Activated CD8-positive, alpha-beta memory T cell treated with anti-CD3 and anti-CD28 coated beads, Interleukin-2, amount 50 U/mL, for 4 hours (primary cell): ENCODE measurements around the gene TEX48.

Experiments
- DNase-seq: peaks from one replicate; pipeline ENCODE4 v3.0.0-alpha.2; 2020

The TEX48 gene, protein sequence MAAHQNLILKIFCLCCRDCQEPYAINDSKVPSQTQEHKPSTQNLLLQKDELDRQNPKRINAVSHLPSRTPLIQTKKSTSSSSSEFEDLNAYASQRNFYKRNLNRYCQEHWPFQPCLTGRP

DNA sequence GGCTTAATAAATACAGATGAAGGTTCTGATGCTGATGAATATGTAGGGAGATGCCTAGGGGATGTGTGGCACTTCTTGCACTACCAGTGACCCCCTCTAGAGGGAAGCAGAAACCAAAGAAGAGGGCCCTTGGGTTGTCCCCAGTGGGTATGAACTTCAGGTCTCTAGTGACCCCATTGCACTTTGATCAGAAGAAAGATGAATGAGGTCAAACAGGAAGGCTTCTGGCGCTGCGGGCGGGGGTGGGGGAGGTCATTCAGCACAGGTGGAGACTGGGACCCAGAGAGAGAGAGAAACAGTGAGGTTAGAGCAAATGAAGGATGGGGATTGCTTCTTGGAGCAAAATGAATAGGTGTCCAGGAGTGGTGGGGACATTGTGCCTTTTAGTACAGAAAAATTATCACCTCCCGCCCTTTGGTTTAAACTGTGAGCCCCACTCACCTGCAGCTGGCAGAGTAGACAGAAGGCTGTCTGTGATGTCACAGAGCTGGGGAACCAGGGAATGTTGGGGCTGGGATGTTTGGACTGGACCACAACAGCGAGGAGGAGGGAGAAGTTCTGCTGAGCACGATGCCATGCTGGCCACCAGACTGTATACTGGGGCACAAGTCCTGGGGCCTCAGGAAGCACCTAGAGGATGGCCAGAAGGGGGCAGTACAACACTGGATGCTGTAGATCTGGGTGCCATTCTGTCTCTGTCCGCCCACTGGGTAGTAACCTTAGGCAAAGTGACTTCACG, at the start of gene TEX48:
Gene TEX48 (minus strand): TSS at position 599 of the 739 bp plus-strand sequence. CDS start 10,469 bp downstream, outside the sequence.
- peak; percentile 74 for DNase-seq

DNA sequence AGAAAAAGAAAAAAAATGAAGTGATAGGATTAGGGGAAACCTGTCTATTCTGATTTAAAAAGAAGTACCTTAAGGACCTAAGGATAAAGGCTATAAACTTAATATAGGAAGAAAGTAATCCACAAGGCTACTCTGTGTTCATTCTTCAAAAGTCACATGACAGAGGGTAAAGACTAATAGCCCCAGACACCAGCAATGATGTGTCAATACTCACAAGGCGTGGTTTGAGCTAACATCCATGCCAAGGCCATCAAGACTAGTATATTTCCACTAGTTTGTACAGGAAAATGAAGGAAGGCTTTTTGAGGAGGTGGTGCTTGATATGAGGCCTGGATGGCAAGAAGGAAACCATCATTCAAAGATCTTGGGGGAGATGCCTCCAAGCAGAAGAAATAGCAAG, 49.7 kb upstream of the TEX48 start:
- DNase-seq = no peak

DNA sequence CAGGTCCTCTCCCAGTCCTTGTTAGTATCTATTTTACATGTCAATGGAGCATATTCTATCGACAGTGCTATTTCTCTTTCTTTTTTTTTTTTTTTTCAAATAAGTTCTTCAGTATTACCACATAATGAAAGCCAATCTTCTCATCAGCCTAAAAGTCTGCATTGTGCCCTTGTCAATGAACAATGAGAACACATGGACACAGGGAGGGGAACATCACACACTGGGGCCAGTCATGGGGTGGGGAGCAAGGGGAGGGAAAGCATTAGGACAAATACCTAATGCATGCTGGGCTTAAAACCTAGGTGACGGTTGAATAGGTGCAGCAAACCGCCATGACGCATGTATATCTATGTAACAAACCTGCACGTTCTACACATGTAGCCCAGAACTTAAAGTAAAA, 47.7 kb upstream of the TEX48 start:
- no peak for DNase-seq

DNA sequence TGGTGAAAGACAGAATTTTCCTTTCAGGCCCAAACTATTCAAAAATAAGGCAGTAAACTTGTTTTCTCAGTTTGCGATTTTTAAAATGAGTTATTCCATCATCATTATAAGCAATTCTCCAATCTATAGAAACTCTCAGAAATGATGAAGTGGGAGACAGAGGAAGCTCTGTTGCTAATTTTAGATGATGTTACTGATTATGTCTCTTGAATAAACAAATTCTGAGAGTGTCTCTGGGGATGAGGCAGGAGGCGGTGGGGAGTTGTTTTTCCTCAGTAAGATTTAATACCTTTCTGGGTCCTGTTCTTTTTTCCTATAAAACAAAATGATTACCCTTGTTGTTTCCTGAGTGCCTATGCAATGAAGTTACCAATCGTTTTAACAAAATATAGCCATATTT, 43.9 kb upstream of the TEX48 start:
- DNase-seq = no peak

DNA sequence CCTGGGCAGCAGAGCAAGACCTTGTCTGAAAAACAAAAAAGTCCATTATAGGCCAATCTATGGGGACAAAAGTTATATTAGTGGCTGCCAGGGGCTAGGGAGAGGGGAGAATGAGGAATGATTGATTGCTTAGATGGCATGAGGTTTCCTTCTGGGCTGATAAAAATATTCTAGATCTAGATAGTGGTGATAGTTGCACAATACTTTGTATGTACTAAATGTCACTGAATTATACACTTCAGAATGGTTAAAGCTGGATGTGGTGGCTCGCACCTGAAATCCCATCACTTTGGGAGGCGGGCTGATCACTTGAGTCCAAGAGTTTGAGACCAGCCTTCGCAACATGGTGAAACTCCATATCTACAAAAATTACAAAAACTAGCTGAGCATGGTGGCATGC, 42.8 kb upstream of the TEX48 start:
- no peak for DNase-seq

DNA sequence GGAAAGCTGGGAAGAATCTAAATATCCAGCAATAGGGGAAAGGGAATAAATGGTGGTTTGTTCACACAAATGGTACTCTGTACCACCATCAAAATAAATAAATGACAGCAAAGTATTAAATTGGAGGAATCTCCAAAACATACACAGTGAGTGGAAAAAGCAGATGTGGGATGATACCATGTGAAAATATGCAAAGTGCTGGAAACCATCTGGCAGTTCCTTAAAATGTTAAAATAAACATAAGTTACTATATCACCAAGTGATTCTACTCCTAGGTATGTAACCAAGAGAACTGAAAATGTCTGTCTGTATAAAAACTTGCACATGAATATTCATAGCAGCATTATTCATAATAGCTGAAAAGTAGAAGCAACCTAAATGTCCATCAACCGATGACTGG, 41.9 kb upstream of the TEX48 start:
- DNase-seq = no peak

DNA sequence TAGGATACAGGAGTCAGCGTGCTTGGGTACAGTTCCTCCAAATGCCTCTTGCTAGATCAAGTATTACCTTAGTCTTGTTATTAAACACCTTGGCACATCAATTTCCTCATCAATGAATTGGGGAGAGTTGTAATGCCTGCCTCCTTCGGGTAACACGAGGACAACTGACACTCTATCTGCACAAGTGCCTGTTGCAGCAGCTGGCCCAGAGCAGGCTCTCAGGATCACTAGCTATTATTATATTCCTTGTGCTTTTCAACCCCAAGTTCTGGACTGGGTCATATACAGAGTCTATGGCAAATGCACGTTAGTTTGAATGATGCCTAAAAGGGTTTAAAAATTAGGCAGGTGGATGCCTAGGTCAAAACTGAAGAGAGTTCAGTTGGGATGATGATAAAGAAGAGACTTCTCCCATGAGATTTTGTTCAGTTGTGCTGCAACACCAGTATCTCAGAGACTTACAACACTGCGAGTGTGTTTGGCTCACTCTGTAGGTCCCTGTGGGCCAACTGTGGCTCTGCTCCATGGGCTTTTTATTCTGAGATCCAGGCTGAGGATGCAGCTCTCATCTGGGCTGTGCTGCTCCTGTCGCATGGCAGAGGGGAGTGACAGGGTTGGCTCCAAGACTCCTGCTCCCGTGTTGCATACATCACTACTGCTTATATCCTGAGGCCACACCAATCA, 41.1 kb upstream of the TEX48 start:
- no peak for DNase-seq

DNA sequence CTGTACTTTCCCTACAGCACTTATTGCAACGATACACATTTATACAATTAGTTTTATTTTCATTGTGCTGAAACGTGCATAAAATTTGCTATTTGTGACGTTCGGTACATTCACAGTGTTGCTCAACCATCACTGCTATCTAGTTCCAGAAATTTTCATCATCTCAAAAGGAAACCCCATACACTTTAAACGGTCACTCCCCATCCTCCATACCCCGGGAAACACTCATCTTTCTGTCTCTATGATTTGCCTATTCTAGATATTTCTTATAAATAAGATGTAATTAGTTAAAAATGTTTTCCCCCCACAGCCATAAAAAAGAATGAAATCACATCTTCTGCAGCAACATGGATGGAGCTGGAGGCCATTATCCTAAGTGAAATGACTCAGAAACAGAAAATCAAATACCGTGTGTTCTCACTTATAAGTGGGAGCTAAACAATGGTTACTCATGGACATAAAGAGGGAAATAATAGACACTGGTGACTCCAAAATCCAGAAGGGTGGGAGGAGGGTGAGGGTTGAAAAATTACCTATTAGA, 40.2 kb upstream of the TEX48 start:
- no peak for DNase-seq

DNA sequence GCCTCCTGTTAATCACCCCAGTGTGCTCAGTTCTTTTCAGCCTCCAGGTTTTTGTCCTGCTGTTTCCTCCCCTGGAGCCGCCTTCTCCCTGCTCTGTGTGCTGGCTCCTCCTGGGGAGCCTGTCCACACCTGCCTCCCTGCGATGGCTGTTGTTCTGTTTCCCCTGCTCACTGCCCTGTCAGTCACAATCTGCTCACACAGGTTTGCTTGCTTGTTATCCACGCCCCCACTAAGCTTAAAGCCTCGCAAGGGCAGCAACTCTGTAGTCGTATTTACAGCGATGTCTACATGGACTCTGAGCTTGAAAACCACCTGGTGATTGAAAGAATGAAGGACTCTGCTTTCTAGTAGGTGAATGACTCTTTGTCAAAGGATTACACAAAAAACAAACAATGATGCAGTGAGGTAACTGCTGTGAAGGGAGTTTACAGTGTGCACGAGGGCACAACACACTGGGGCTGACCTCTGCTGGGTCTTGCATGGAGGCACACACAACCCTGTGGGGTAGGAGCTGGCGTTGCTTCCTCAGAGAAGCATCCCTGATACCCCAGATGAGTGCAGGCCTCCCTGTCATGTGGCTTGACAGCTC, 39.6 kb upstream of the TEX48 start:
- no peak for DNase-seq

DNA sequence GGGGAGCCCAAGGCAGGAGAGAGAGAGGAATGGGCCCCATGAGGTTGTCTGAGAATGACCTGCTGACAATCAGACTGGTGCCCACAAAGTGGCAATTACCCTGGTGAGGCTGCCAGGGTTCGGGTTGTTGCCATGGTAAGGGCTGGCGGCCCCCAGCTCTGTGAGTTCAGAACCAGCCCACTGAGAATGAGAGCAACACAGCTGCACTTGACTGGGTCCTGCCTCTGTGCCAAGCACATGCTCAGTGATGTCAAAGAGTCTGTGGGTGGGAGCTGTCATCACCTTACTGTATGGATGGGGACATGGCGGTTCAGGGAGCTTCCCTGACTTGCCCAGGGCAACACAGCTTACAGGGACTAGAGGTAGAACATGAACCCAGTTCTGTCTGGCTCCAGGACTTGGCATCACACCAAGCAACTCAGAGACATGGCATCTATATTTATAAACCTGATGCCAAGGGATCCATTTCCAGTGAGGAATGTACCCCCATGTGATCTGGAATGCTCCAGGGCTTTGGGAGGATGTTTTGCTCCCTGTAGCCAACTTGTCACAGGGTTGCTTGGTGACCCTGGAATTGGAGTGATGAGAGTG, 38.2 kb upstream of the TEX48 start:
- no peak for DNase-seq

DNA sequence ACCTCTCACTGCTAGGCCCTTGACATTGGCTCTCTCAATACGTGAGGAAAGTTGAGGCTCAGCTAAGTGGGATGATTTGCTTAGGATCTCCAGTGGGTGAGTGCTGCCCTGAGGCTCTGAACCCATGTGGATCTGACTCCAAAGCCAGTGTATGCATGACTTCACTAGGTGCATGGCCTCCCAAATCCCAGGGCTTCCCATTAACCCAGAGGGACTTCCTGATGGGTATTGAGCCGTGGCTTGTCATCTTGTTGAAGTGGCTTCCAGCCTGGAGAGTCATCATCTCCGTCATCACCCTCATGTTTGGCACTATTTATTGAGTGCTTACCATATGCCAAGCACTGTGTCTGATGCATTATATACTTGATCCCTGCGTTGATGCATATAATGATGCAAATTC, 37.3 kb upstream of the TEX48 start:
- no peak for DNase-seq

DNA sequence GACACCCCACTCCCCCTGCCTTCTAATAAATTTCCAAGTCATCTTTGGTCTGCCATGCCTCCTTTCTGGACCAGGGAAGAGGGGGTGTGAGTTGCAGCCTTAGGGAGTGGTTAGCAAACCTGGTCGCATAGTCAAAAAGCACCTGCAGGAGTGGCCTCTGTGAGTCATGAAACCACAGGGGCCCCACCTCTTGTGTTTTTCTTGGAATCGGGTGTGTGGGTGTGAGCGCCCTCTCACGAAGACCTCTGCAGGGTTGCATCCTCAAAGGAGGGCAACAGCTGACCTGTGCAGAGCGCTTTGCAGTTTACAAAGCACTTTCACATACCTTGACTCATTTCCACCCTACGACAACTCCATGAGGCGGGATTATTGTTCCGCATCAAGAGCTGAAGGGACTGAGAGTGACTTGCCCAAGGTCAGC, 36.8 kb upstream of the TEX48 start:
- peak; percentile 74 for DNase-seq

DNA sequence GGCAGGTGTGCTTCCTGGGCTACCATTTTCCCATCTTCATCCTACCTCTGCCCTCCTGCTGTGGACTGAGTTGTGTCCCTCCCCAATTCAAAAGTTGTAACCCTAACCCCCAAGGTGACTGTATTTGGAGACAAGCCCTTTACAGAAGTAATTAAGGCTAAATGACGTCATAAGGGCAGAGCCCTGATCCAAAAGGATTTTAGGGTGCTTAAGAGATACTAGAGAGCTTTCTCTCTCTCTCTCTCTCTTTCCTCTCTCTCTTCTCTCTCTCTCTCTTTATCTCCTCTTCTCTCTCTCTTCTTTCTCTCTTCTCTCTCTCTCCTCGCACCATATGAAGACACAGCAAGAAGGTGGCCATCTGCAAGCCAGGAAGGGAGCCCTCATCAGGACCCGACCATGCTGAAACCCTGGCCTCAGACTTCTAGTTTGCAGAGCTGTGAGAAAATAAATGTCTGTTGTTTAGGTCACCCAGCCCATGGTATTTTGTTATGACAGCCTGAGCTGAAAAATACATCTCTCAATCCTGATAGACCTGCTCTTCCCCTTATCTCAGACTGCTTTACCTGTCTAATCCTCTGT, 36.0 kb upstream of the TEX48 start:
- no peak for DNase-seq

DNA sequence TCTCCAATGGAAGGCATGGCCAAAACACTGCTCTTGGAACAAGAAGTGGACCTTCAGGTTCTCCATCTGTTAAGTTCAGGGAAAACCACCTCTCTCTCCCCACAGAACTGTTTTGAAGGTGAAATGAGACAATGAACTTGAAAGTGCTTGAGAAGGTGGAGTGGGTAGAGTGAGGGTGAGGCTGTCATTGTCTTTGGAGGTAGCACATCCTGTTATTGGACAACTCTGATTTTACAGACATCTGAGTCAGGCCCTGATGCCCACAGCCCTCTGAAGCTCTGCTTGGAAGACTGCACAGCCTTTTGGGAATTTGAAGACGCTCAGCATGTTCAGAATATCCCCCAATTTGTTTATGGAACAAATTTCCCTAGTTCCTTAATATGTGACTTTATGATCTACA, 27.6 kb upstream of the TEX48 start:
- DNase-seq = no peak

DNA sequence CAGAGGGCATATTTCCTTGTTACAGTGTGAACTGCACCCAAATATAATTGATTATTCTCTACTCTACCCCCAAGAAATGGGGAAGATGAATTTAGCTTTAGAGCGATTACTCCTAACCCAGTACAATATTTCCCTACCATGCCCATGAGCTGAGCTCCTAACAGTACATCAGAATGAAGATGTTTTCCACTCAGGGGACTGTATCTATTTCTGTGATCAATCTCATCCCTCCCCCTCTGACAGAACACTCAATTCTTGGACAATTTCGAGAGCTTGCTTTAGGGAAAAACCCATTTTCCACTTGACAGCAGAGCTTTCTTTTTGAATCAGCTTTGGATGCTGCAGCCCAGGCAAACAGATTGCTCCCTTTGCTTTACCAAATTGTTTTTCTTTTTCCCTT, 24.7 kb upstream of the TEX48 start:
- no peak for DNase-seq

DNA sequence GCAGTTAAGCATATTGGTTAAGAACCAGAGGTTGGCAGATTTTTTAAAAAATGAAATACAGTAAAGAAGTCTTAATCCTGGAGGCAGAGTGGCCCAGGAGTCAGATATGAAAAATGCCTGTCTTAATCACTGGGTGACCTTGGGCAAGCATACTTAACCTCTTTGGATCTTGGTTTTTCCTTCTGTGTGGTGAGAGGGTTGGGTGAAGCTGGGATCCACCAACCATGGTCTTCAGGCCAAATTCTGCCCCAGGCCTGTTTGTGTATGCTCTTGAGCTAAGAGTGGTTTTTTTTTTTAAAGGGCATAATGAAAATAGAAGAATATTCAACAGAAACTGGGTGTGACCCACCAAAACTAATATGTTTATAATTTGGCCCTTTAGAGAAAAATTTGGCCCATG, 20.0 kb upstream of the TEX48 start:
- no peak for DNase-seq

DNA sequence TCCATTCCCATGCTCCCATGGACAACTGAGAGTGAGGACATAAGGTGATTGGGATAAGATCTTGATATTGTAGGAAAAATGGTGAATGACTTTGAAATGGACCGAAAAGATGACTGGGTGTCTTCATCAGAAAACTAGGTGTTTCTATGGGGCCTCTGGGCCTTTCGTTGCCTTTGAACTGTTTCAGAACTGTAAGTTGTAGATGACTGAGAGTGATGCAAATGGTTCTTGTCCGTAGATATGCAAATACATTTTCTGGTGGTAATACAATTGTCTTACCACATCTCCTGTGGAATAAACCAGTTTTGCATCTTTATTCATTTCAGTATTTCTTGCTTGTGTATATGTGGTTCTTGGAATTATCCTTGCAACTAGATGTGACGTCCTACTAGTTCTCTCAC, 16.0 kb upstream of the TEX48 start:
- DNase-seq = no peak

DNA sequence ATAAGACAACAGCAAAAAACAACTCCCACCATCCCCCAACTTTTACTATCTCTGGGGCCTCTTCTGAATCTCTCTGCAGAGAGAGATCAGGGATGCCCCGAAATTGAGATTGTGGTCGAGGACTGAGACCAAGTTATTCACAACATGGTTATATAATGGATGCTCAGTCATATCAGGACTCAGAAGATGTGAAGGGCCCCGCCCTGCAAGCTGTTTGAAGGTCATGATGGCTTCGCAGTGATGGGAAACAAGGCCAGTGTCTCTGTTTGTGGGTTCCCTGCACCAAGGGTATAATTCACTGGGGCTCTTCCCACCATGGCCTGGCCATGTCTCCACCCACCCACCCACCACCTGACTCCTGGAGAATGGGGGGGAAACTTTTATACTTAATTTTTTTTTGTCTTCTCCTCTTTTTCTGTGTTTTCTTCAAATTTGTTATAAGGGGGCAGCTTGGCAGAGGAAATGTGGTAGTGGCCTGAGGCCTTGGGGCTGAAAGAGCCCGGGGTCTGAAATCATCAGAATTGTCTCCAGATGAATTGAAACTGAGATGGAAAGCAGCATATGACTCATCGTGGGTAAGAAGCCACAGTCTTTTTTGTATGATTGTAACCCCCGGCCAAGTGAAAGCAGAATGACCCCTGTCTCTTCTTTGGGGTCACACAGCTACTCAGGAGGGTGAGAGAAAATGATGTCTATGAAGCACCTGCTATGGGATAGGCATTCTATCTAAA, 15.0 kb upstream of the TEX48 start:
- peak; percentile 25 for DNase-seq

DNA sequence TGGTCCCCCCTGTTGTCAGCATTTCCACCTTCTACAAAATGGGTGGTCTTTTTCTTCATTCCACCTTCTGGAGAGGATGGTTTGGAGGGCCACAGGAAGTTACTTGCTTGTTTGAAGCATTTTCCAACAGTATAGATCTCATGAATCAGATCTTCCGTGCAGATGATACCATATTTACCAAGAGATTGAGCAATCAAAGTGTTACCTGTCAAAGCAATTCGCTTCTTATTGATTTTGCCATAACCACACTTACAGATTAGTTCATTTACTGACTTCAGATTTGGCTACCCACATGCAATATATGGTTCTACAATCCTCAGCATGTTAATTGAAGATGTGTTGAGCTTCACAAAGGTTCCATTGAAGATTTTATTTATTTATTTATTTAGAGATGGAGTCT, 14.0 kb upstream of the TEX48 start:
- DNase-seq = no peak

DNA sequence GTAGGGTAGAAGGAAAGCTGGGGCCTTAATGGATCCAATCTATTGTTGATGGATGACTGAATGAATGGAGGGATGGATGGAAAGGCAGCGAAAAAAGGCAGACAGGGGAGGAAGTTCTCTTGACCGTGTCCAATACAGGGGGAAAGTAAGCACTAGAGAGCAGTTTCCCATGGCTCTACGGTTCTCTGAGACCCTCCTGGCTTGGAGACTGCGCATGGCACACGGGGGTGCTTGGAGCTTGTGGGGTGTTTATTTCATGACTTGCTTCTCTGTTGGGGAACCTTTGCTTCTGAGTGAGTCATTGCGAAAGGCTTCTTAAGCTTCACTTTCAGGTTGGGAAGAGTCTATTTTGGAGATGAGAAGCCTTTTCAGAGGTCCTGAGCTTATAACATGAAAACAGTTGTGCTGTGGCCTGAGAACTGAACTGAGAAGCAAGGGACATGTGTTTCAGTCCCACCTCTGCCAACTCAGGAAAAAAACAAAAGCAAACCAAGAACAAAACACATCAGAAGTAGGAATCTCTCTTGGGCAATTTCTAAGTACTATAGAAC, 12.8 kb upstream of the TEX48 start:
- no peak for DNase-seq

DNA sequence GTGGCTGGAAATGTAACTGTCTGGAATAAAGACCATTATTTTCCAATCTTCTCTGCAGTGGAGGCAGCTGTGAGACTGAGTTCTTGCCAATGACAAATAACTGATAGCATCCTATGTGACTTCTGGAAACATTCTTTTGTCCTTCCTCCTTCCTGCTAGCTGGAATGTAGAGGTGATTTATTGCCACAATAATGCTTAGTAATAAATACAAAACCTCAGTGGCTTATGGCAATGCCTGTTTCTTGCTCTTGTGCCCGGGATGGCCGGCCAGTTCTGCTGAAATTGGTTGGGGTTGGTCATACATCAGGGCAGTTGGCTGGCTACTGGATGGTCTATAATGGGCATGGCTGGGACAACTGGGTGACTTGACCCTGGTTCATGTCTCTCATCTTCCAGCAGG, 12.2 kb upstream of the TEX48 start:
- no peak for DNase-seq

DNA sequence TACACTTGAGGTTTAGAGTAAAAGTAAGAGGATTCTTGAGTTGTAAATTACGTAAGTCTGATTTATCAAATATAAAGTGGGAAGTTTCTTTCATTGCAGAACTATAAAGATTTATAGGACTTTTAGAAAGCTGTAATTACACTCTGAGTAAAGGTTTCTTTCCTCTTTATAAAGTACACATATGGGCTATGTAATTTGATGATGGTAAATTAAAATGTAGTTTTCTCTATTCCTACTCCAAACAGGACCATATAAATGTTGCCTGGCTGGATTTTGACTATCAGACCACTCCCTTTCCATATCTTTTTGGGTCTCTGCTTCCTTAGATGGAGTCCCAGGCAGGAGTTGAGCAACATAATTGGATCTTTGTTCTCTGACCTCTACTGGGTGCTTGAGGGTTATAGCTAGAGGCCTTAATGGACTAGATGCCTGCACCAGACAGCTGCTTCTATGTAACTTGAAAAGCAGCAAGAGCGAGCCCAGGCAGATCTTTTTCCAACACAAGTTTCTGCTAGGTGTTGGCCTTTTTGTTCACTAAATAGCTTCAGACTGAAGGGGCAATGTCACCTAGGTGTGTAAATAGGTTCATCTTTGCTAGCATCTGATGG, 11.4 kb upstream of the TEX48 start:
- no peak for DNase-seq
